Measurements from ENCODE around the gene TAS1R2. TPM values are rescaled to one million over a fixed set of nuclear protein-coding genes. Genes with fewer than 3 reads are reported as not detected.

TAS1R2 gene
- total and polyA plus RNA-seq, 2 of the 4 experiments (the other 2 are of a cell fraction): not detected

- TF ChIP-seq USF2 (IDR thresholded peaks at IDR 0.05; ENCODE audit: low read depth, low read length) (peak; percentile 99), RFX5 (IDR thresholded peaks at IDR 0.05; ENCODE audit: low read depth, low read length) (no peak), FOS (IDR thresholded peaks at IDR 0.05; ENCODE audit: low read depth, low read length) (peak; percentile 42)
These were observed 43.2 kb upstream of the TAS1R2 start, which contains the start of gene ALDH4A1 (continued) for GRCh38 chr1:18902523-18903290.
